AML-193 (cell line): Measurements from ENCODE around the gene HIPK4.
"Not testable (repeated sequence)": the region's sequence is repeated elsewhere in the genome, so short reads cannot be mapped to it uniquely, and the experiment has no call there.

ENCODE experiments used
- DNase-seq, 2 experiments: peaks; one replicate each; lab custom pipeline; 2025; lab: John Stamatoyannopoulos, UW

HIPK4 gene

GRCh38 chr19:40416918-40417642 lies 27.1 kb upstream of the HIPK4 start:
- DNase-seq = no peak

GRCh38 chr19:40415768-40416167 lies 25.8 kb upstream of the HIPK4 start:
- no peak for DNase-seq

GRCh38 chr19:40414542-40415535 lies 24.9 kb upstream of the HIPK4 start:
- DNase-seq = no peak

- no peak for DNase-seq
Measured at GRCh38 chr19:40413291-40413845, 23.4 kb upstream of the HIPK4 start, which contains the start of gene PRX. PRX (minus strand) TSS chr19:40413378; CDS start chr19:40407932, 5,446 bp downstream.

GRCh38 chr19:40412866-40413265 lies 22.9 kb upstream of the HIPK4 start:
- DNase-seq = no peak

GRCh38 chr19:40411958-40412499 lies 22.0 kb upstream of the HIPK4 start:
- no peak for DNase-seq

GRCh38 chr19:40411125-40411842 lies 21.3 kb upstream of the HIPK4 start:
- DNase-seq = no peak

- DNase-seq = no peak
Measured at GRCh38 chr19:40410030-40410389, 20.0 kb upstream of the HIPK4 start.

GRCh38 chr19:40408598-40408925 lies 18.6 kb upstream of the HIPK4 start:
- not testable (repeated sequence) for DNase-seq

- DNase-seq = no peak
Measured at GRCh38 chr19:40407714-40408597, 18.0 kb upstream of the HIPK4 start.

GRCh38 chr19:40403262-40403984 lies 13.4 kb upstream of the HIPK4 start:
- DNase-seq = peak; percentile 69 to 74

- DNase-seq = no peak
Measured at GRCh38 chr19:40400559-40400958, 10.6 kb upstream of the HIPK4 start.

- DNase-seq = no peak
Measured at GRCh38 chr19:40398417-40399131, 8.6 kb upstream of the HIPK4 start.

- DNase-seq = no peak
Measured at GRCh38 chr19:40397568-40397906, 7.6 kb upstream of the HIPK4 start.

- no peak for DNase-seq
Measured at GRCh38 chr19:40396886-40397567, 7.0 kb upstream of the HIPK4 start.

GRCh38 chr19:40395956-40396355 lies 6.0 kb upstream of the HIPK4 start:
- DNase-seq = no peak

GRCh38 chr19:40394816-40395210 lies 4.8 kb upstream of the HIPK4 start:
- no peak for DNase-seq

- no peak for DNase-seq
Measured at GRCh38 chr19:40393894-40394815, 4.2 kb upstream of the HIPK4 start.
